ENCODE data around the gene CGN.
A peak's percentile ranks its signal among the peaks of the same experiment; 100 is the strongest.

The CGN gene

GRCh38 chr1:151493042-151493441 is 18.1 kb upstream of the CGN start:
- no peak overlapping the region for H3K27ac ChIP-seq
- H3K27me3 ChIP-seq (ENCODE audit: insufficient read depth, low read depth, severe bottlenecking), result no peaks in the 10 kb centered on the region
- H3K9me3 ChIP-seq (ENCODE audit: severe bottlenecking), result no peaks in the 10 kb centered on the region
- no peak for DNase-seq
- H3K36me3 ChIP-seq, result no peaks in the 10 kb centered on the region
- TF ChIP-seq CTCF (IDR thresholded peaks at IDR 0.05; ENCODE audit: low read depth, low read length), result no peak
- H3K4me3 ChIP-seq (ENCODE audit: low read depth, low read length), result no peak overlapping the region

- no peak for DNase-seq
- no peaks in the 10 kb centered on the region for H3K36me3 ChIP-seq
- no peaks in the 10 kb centered on the region for H3K27me3 ChIP-seq (ENCODE audit: insufficient read depth, low read depth, severe bottlenecking)
- no peak for TF ChIP-seq CTCF (IDR thresholded peaks at IDR 0.05; ENCODE audit: low read depth, low read length)
- no peak overlapping the region for H3K27ac ChIP-seq
- H3K9me3 ChIP-seq (ENCODE audit: severe bottlenecking), result no peaks in the 10 kb centered on the region
- no peak overlapping the region for H3K4me3 ChIP-seq (ENCODE audit: low read depth, low read length)
Measured at GRCh38 chr1:151494741-151495281, 16.4 kb upstream of the CGN start.

- Histone ChIP-seq H3K4me3 (ENCODE audit: low read depth, low read length) (no peak overlapping the region), H3K36me3 (no peaks in the 10 kb centered on the region), H3K9me3 (ENCODE audit: severe bottlenecking) (no peaks in the 10 kb centered on the region), H3K27ac (no peak overlapping the region), H3K27me3 (ENCODE audit: insufficient read depth, low read depth, severe bottlenecking) (no peaks in the 10 kb centered on the region)
- DNase-seq, result no peak
- TF ChIP-seq CTCF (IDR thresholded peaks at IDR 0.05; ENCODE audit: low read depth, low read length), result no peak
Measured at GRCh38 chr1:151495316-151495715, 15.9 kb upstream of the CGN start.

- H3K27me3 ChIP-seq (ENCODE audit: insufficient read depth, low read depth, severe bottlenecking), result no peaks in the 10 kb centered on the region
- no peak for TF ChIP-seq CTCF (IDR thresholded peaks at IDR 0.05; ENCODE audit: low read depth, low read length)
- H3K9me3 ChIP-seq (ENCODE audit: severe bottlenecking), result no peaks in the 10 kb centered on the region
- no peak overlapping the region for H3K4me3 ChIP-seq (ENCODE audit: low read depth, low read length)
- no peak for DNase-seq
- H3K27ac ChIP-seq, result no peak overlapping the region
- H3K36me3 ChIP-seq, result no peaks in the 10 kb centered on the region
Measured at GRCh38 chr1:151499365-151499764, 11.8 kb upstream of the CGN start.

- no peak overlapping the region for H3K27ac ChIP-seq
- no peaks in the 10 kb centered on the region for H3K9me3 ChIP-seq (ENCODE audit: severe bottlenecking)
- no peak overlapping the region for H3K4me3 ChIP-seq (ENCODE audit: low read depth, low read length)
- no peak for DNase-seq
- no peaks in the 10 kb centered on the region for H3K27me3 ChIP-seq (ENCODE audit: insufficient read depth, low read depth, severe bottlenecking)
- no peak for TF ChIP-seq CTCF (IDR thresholded peaks at IDR 0.05; ENCODE audit: low read depth, low read length)
- H3K36me3 ChIP-seq, result no peaks in the 10 kb centered on the region
Measured at GRCh38 chr1:151499930-151500329, 11.3 kb upstream of the CGN start.

GRCh38 chr1:151501474-151501873 is 9.7 kb upstream of the CGN start:
- no peak for DNase-seq
- Histone ChIP-seq H3K27me3 (ENCODE audit: insufficient read depth, low read depth, severe bottlenecking) (no peaks in the 10 kb centered on the region), H3K4me3 (ENCODE audit: low read depth, low read length) (no peak overlapping the region), H3K9me3 (ENCODE audit: severe bottlenecking) (no peaks in the 10 kb centered on the region), H3K36me3 (no peaks in the 10 kb centered on the region), H3K27ac (no peak overlapping the region)
- TF ChIP-seq CTCF (IDR thresholded peaks at IDR 0.05; ENCODE audit: low read depth, low read length), result 0 out of 2 replicates have a peak, but pooled peaks have one; percentile 13

All from WERI-Rb-1 (cell line).